Measurements from ENCODE around the gene KIAA0040.

- no peak for TF ChIP-seq SNAI2 (CRISPR knock-in tag; IDR thresholded peaks at IDR 0.05)
- TF ChIP-seq, protein P1, sequence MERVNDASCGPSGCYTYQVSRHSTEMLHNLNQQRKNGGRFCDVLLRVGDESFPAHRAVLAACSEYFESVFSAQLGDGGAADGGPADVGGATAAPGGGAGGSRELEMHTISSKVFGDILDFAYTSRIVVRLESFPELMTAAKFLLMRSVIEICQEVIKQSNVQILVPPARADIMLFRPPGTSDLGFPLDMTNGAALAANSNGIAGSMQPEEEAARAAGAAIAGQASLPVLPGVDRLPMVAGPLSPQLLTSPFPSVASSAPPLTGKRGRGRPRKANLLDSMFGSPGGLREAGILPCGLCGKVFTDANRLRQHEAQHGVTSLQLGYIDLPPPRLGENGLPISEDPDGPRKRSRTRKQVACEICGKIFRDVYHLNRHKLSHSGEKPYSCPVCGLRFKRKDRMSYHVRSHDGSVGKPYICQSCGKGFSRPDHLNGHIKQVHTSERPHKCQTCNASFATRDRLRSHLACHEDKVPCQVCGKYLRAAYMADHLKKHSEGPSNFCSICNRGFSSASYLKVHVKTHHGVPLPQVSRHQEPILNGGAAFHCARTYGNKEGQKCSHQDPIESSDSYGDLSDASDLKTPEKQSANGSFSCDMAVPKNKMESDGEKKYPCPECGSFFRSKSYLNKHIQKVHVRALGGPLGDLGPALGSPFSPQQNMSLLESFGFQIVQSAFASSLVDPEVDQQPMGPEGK (CRISPR knock-in tag; IDR thresholded peaks at IDR 0.05; ENCODE audit: borderline replicate concordance) = no peak
- no peak for TF ChIP-seq ZNF70 (CRISPR knock-in tag; IDR thresholded peaks at IDR 0.05)
- no peak for TF ChIP-seq ARNTL (CRISPR knock-in tag; IDR thresholded peaks at IDR 0.05; ENCODE audit: borderline replicate concordance, low read depth)
- TF ChIP-seq TCF4 (CRISPR knock-in tag; IDR thresholded peaks at IDR 0.05; ENCODE audit: borderline replicate concordance) = no peak
- TF ChIP-seq ESRRG (CRISPR knock-in tag; IDR thresholded peaks at IDR 0.05) = no peak
- TF ChIP-seq GLIS3 (CRISPR knock-in tag; IDR thresholded peaks at IDR 0.05) = no peak
- no peak for TF ChIP-seq CREB5 (CRISPR knock-in tag; IDR thresholded peaks at IDR 0.05; ENCODE audit: low read depth)
Observed at GRCh38 chr1:175198332-175198731, 5.8 kb upstream of the KIAA0040 start.
